Neutrophil (primary cell): Measurements from ENCODE around the gene YY1.
"Not testable (repeated sequence)": the region's sequence is repeated elsewhere in the genome, so short reads cannot be mapped to it uniquely, and the experiment has no call there.

Experiments used
- H3K27ac ChIP-seq: fragments of 200-600 bp; sonication (generic); 2 replicates; pipeline ENCODE4 v1.5.1; 2016; ENCODE audit warnings: mild to moderate bottlenecking, moderate library complexity
- H3K27me3 ChIP-seq: fragments of 200-600 bp; sonication (generic); 2 replicates; pipeline ENCODE4 v1.6.0; 2016; ENCODE audit warnings: mild to moderate bottlenecking
- H3K36me3 ChIP-seq: fragments of 200-600 bp; sonication (generic); 2 replicates; pipeline ENCODE4 v1.5.1; 2017
- H3K4me1 ChIP-seq, 2 experiments: fragments of 200-600 bp in 1 of 2; sonication (generic) in 1 of 2; 1 replicate in 1 of 2; 2 replicates in 1 of 2; pipeline versions ENCODE4 v1.5.1 to v1.6.1; 2013 to 2016; ENCODE audit warnings: low read depth in 1 of 2, low read length in 1 of 2, mild to moderate bottlenecking in 1 of 2, moderate library complexity in 1 of 2; ENCODE audit not compliant: control insufficient read depth in 1 of 2, insufficient read depth in 1 of 2
- H3K4me3 ChIP-seq, 2 experiments: fragments of 200-600 bp in 1 of 2; sonication (generic) in 1 of 2; 1 replicate in 1 of 2; 2 replicates in 1 of 2; pipeline ENCODE4 v1.5.1; 2013 to 2016; ENCODE audit warnings: low read depth in 1 of 2, low read length in 1 of 2, mild to moderate bottlenecking in 1 of 2, moderate library complexity in 1 of 2
- H3K9me3 ChIP-seq: fragments of 200-600 bp; sonication (generic); 2 replicates; pipeline ENCODE4 v1.5.1; 2016
- TF ChIP-seq, protein P1 (sequence below): fragments of 200-600 bp; sonication (generic); IDR thresholded peaks from 2 replicates; pipeline ENCODE4 v1.5.1; 2016; ENCODE audit warnings: antibody characterized with exemption

The YY1 gene

DNA sequence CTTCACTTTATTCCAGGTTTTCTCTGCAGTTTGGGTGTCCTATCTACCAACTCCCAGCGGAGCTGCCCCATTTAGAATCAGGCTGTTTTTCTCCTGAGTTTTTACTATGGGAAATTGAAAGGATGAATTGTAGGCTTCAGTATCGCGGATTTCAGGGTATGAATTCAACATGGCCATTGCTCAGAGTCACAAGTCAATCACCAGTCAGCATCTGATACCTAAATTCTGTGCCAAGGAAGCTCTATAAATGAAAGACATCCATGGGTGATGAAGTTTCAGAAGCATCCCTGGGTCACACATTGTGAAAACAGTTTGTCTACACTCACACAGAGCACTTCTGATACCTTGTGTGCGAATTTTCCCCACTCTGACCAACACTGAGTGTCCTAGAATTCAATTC is 35.8 kb upstream of the YY1 start:
- TF ChIP-seq, protein P1, sequence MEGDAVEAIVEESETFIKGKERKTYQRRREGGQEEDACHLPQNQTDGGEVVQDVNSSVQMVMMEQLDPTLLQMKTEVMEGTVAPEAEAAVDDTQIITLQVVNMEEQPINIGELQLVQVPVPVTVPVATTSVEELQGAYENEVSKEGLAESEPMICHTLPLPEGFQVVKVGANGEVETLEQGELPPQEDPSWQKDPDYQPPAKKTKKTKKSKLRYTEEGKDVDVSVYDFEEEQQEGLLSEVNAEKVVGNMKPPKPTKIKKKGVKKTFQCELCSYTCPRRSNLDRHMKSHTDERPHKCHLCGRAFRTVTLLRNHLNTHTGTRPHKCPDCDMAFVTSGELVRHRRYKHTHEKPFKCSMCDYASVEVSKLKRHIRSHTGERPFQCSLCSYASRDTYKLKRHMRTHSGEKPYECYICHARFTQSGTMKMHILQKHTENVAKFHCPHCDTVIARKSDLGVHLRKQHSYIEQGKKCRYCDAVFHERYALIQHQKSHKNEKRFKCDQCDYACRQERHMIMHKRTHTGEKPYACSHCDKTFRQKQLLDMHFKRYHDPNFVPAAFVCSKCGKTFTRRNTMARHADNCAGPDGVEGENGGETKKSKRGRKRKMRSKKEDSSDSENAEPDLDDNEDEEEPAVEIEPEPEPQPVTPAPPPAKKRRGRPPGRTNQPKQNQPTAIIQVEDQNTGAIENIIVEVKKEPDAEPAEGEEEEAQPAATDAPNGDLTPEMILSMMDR, result no peak
- Histone ChIP-seq H3K4me1 (no peaks in the 10 kb centered on the region), H3K36me3 (no peaks in the 10 kb centered on the region), H3K27me3 (no peaks in the 10 kb centered on the region), H3K4me3 (no peak overlapping the region), H3K27ac (no peak overlapping the region), H3K9me3 (no peaks in the 10 kb centered on the region)

- H3K27ac ChIP-seq, result no peak overlapping the region
- H3K4me3 ChIP-seq, result no peak overlapping the region
- no peaks in the 10 kb centered on the region for H3K9me3 ChIP-seq
- no peaks in the 10 kb centered on the region for H3K36me3 ChIP-seq
- TF ChIP-seq, protein P1, result no peak
- H3K4me1 ChIP-seq, result no peaks in the 10 kb centered on the region
- H3K27me3 ChIP-seq, result no peaks in the 10 kb centered on the region
Measured at GRCh38 chr14:100203962-100204834, 34.7 kb upstream of the YY1 start.

- H3K4me3 ChIP-seq, H3K9me3 ChIP-seq, H3K4me1 ChIP-seq, H3K27me3 ChIP-seq, H3K27ac ChIP-seq, H3K36me3 ChIP-seq: not testable (repeated sequence)
Measured at GRCh38 chr14:100204835-100205167, 34.1 kb upstream of the YY1 start.

GRCh38 chr14:100207588-100207987 is 31.4 kb upstream of the YY1 start:
- H3K27me3 ChIP-seq, H3K36me3 ChIP-seq, H3K27ac ChIP-seq, H3K9me3 ChIP-seq, H3K4me3 ChIP-seq, H3K4me1 ChIP-seq: not testable (repeated sequence)

GRCh38 chr14:100208136-100208535 is 30.8 kb upstream of the YY1 start:
- not testable (repeated sequence) for H3K4me1 ChIP-seq, H3K36me3 ChIP-seq, H3K4me3 ChIP-seq, H3K27me3 ChIP-seq, H3K9me3 ChIP-seq, H3K27ac ChIP-seq

- Histone ChIP-seq H3K27me3 (no peaks in the 10 kb centered on the region), H3K36me3 (no peaks in the 10 kb centered on the region), H3K9me3 (no peaks in the 10 kb centered on the region), H3K4me3 (no peak overlapping the region), H3K4me1 (peaks cover 17 to 26% of the 10 kb centered on the region in 2 experiments), H3K27ac (no peak overlapping the region)
- TF ChIP-seq, protein P1, result no peak
Measured at GRCh38 chr14:100211366-100211765, 27.6 kb upstream of the YY1 start.

GRCh38 chr14:100211893-100212292 is 27.1 kb upstream of the YY1 start:
- Histone ChIP-seq H3K4me3 (no peak overlapping the region), H3K27ac (no peak overlapping the region), H3K9me3 (no peaks in the 10 kb centered on the region), H3K4me1 (peaks cover 17 to 26% of the 10 kb centered on the region in 2 experiments), H3K36me3 (no peaks in the 10 kb centered on the region), H3K27me3 (no peaks in the 10 kb centered on the region)
- TF ChIP-seq, protein P1, result no peak
